H9 (cell line): ENCODE results near the gene DFFB. TPM values are rescaled to one million over a fixed set of nuclear protein-coding genes. Genes with fewer than 3 reads are reported as not detected.

Experiments
- DNase-seq: peaks from one replicate; pipeline ENCODE4 v3.0.0-alpha.2; 2017
- H2AFZ ChIP-seq: one replicate; pipeline ENCODE4 v1.6.1; 2013; ENCODE audit warnings: mild to moderate bottlenecking, low read length, control low read depth, moderate library complexity
- H2AK5ac ChIP-seq: 2 replicates; pipeline ENCODE4 v1.6.1; 2013; ENCODE audit warnings: low read length, control low read depth, mixed read lengths; ENCODE audit not compliant: insufficient read length
- H2BK120ac ChIP-seq: one replicate; pipeline ENCODE4 v1.6.1; 2013; ENCODE audit warnings: low read depth, mild to moderate bottlenecking, low read length, control low read depth, inconsistent platforms; ENCODE audit not compliant: poor library complexity, severe bottlenecking
- H2BK12ac ChIP-seq: 2 replicates; pipeline ENCODE4 v1.6.1; 2013; ENCODE audit warnings: low read length, control low read depth, mixed read lengths, low read depth; ENCODE audit not compliant: insufficient read length
- H2BK15ac ChIP-seq: 2 replicates; pipeline ENCODE4 v1.6.1; 2013; ENCODE audit warnings: low read depth, low read length, control low read depth
- H2BK20ac ChIP-seq: one replicate; pipeline ENCODE4 v1.6.1; 2013; ENCODE audit warnings: low read depth, mild to moderate bottlenecking, low read length, control low read depth, inconsistent platforms; ENCODE audit not compliant: poor library complexity, severe bottlenecking
- H2BK5ac ChIP-seq: 2 replicates; pipeline ENCODE4 v1.6.1; 2013; ENCODE audit warnings: low read length, control low read depth, mixed read lengths; ENCODE audit not compliant: insufficient read length
- H3K14ac ChIP-seq: 2 replicates; pipeline ENCODE4 v1.6.1; 2013; ENCODE audit warnings: low read length, control low read depth; ENCODE audit not compliant: insufficient read depth
- H3K18ac ChIP-seq: 2 replicates; pipeline ENCODE4 v1.6.1; 2013; ENCODE audit warnings: low read depth, mild to moderate bottlenecking, mixed read lengths, low read length, control low read depth; ENCODE audit not compliant: insufficient read length
- H3K23ac ChIP-seq: 2 replicates; pipeline ENCODE4 v1.6.1; 2013; ENCODE audit warnings: low read length, control low read depth, mixed read lengths, low read depth; ENCODE audit not compliant: insufficient read length
- H3K23me2 ChIP-seq: 2 replicates; pipeline ENCODE4 v1.6.1; 2013; ENCODE audit warnings: low read depth, mild to moderate bottlenecking, mixed read lengths, low read length, control low read depth; ENCODE audit not compliant: insufficient read length, poor library complexity, severe bottlenecking
- H3K27ac ChIP-seq: 2 replicates; pipeline ENCODE4 v1.5.1; 2013; ENCODE audit warnings: low read length, control low read depth, mixed read lengths, low read depth; ENCODE audit not compliant: insufficient read length
- H3K27me3 ChIP-seq: 2 replicates; pipeline ENCODE4 v1.6.1; 2013; ENCODE audit warnings: low read length, control low read depth, inconsistent platforms; ENCODE audit not compliant: insufficient read depth
- H3K4ac ChIP-seq: 2 replicates; pipeline ENCODE4 v1.6.1; 2013; ENCODE audit warnings: low read depth, mild to moderate bottlenecking, control low read depth, inconsistent platforms, low read length, moderate library complexity
- H3K4me1 ChIP-seq: 2 replicates; pipeline ENCODE4 v1.6.1; 2013; ENCODE audit warnings: low read length, control low read depth, inconsistent platforms; ENCODE audit not compliant: insufficient read depth
- H3K4me2 ChIP-seq: 2 replicates; pipeline ENCODE4 v1.6.1; 2013; ENCODE audit warnings: low read length, control low read depth, mixed read lengths; ENCODE audit not compliant: insufficient read length, insufficient read depth
- H3K56ac ChIP-seq: 2 replicates; pipeline ENCODE4 v1.6.1; 2013; ENCODE audit warnings: low read depth, mild to moderate bottlenecking, mixed read lengths, low read length, control low read depth; ENCODE audit not compliant: insufficient read length
- H3K79me1 ChIP-seq: 2 replicates; pipeline ENCODE4 v1.6.1; 2013; ENCODE audit warnings: low read depth, mild to moderate bottlenecking, moderate library complexity, low read length, control low read depth, inconsistent platforms; ENCODE audit not compliant: insufficient read depth, poor library complexity, severe bottlenecking
- H3K79me2 ChIP-seq: 2 replicates; pipeline ENCODE4 v1.6.1; 2013; ENCODE audit warnings: low read length, control low read depth, inconsistent platforms; ENCODE audit not compliant: insufficient read depth
- H3K9ac ChIP-seq: 2 replicates; pipeline ENCODE4 v1.6.1; 2013; ENCODE audit warnings: low read length, control low read depth, mixed read lengths; ENCODE audit not compliant: insufficient read length; ENCODE audit errors: extremely low read depth
- H3K9me3 ChIP-seq: one replicate; pipeline ENCODE4 v1.6.1; 2013; ENCODE audit warnings: low read depth, low read length, inconsistent platforms; ENCODE audit not compliant: control insufficient read depth
- H3T11ph ChIP-seq: one replicate; pipeline ENCODE4 v1.6.1; 2013; ENCODE audit warnings: mild to moderate bottlenecking, low read length, control low read depth, inconsistent platforms
- H4K20me1 ChIP-seq: one replicate; pipeline ENCODE4 v1.6.1; 2013; ENCODE audit not compliant: control insufficient read depth, insufficient read length, insufficient read depth
- H4K5ac ChIP-seq: 2 replicates; pipeline ENCODE4 v1.6.1; 2013; ENCODE audit warnings: low read depth, mild to moderate bottlenecking, mixed read lengths, low read length, control low read depth; ENCODE audit not compliant: insufficient read length
- H4K8ac ChIP-seq: replicated peaks from 2 replicates; pipeline ENCODE4 v1.6.1; 2013; ENCODE audit warnings: low read length, control low read depth, mixed read lengths, low read depth; ENCODE audit not compliant: insufficient read length
- H4K91ac ChIP-seq: 2 replicates; pipeline ENCODE4 v1.6.1; 2013; ENCODE audit warnings: low read depth, mild to moderate bottlenecking, moderate library complexity, mixed read lengths, low read length, control low read depth; ENCODE audit not compliant: insufficient read length
- H3K27ac Mint-ChIP-seq, 3 experiments: 2 replicates in 2 of 3; 3 replicates in 1 of 3; pipeline ENCODE4 v1.8.0; 2020 to 2021; ENCODE audit warnings: mixed read lengths in 3 of 3, mild to moderate bottlenecking in 1 of 3, moderate library complexity in 1 of 3
- H3K27me3 Mint-ChIP-seq: 2 replicates; pipeline ENCODE4 v1.8.0; 2021; ENCODE audit warnings: low read depth, mild to moderate bottlenecking, moderate library complexity, mixed read lengths
- H3K36me3 Mint-ChIP-seq, 3 experiments: 2 replicates in 2 of 3; 3 replicates in 1 of 3; pipeline ENCODE4 v1.8.0; 2020 to 2021; ENCODE audit warnings: low read depth in 3 of 3, mixed read lengths in 3 of 3; ENCODE audit not compliant: insufficient read depth in 1 of 3
- H3K4me1 Mint-ChIP-seq, 2 experiments: 2 replicates each; pipeline ENCODE4 v1.8.0; 2020; ENCODE audit warnings: mixed read lengths in 2 of 2
- H3K4me3 Mint-ChIP-seq, 2 experiments: 2 replicates in 1 of 2; 3 replicates in 1 of 2; pipeline ENCODE4 v1.8.0; 2020 to 2021; ENCODE audit warnings: mild to moderate bottlenecking in 2 of 2, mixed read lengths in 2 of 2, moderate library complexity in 1 of 2
- H3K9me3 Mint-ChIP-seq, 2 experiments: 2 replicates in 1 of 2; 3 replicates in 1 of 2; pipeline ENCODE4 v1.8.0; 2020; ENCODE audit warnings: mild to moderate bottlenecking in 2 of 2, mixed read lengths in 2 of 2, moderate library complexity in 1 of 2
- CTCF ChIP-seq: fragments of 200-600 bp; sonication (generic); conservative IDR thresholded peaks from 3 replicates; pipeline ENCODE4 v1.8.0; 2021; ENCODE audit warnings: antibody characterized with exemption, mild to moderate bottlenecking
- WGBS: extraction: QIAGEN DNeasy Blood & Tissue Kit; methylation state at CpG from one replicate; pipeline ENCODE4 v1.1.7; 2013; ENCODE audit warnings: missing lambda C conversion rate, low lambda C conversion rate, mixed read lengths; ENCODE audit not compliant: insufficient read length; ENCODE audit errors: extremely low coverage; 5-methylcytosine and 5-hydroxymethylcytosine counted together
- total RNA-seq: library from RNA; stranded (reverse); gene quantifications from 2 replicates; pipeline ENCODE4 v1.2.1, GENCODE V29; 2021

Gene DFFB
- total RNA-seq, 1 experiment from 2014 or later: 9.7 TPM

GRCh38 chr1:3925256-3925655, 68.0 kb downstream of the DFFB start:
- Histone ChIP-seq H3K23ac (no peak overlapping the region), H4K91ac (no peak overlapping the region), H2BK5ac (no peak overlapping the region), H2AK5ac (no peak overlapping the region), H2BK120ac (no peak overlapping the region), H3K27ac (no peak overlapping the region), H3K9me3 (no peaks in the 10 kb centered on the region), H4K8ac (no peak overlapping the region), H3K79me1 (no peaks in the 10 kb centered on the region), H3K18ac (no peak overlapping the region), H4K20me1 (no peaks in the 10 kb centered on the region), H2BK15ac (no peak overlapping the region), H2BK20ac (no peak overlapping the region), H2AFZ (no peak overlapping the region), H3K27me3 (no peaks in the 10 kb centered on the region), H3K9ac (no peak overlapping the region), H3T11ph (no peak overlapping the region), H3K23me2 (no peaks in the 10 kb centered on the region), H3K4me1 (no peaks in the 10 kb centered on the region), H3K4me2 (no peak overlapping the region), H4K5ac (no peak overlapping the region), H3K56ac (no peak overlapping the region), H3K79me2 (no peaks in the 10 kb centered on the region), H3K14ac (no peak overlapping the region), H2BK12ac (no peak overlapping the region), H3K4ac (no peak overlapping the region)
- no CpG with 5 or more reads among the region's 12 CpGs for WGBS
- Mint-ChIP-seq H3K36me3 (peaks cover 0 to 6% (median 3%) of the 10 kb centered on the region in 3 experiments; a peak in 3 of 7 replicates), H3K9me3 (peaks cover 9% of the 10 kb centered on the region in 2 experiments), H3K27ac (no peak overlapping the region; a peak in 1 of 7 replicates), H3K27me3 (no peaks in the 10 kb centered on the region), H3K4me1 (peaks cover 0 to 7% of the 10 kb centered on the region in 2 experiments; a peak in 2 of 4 replicates), H3K4me3 (no peak overlapping the region)
- no peak for TF ChIP-seq CTCF
- DNase-seq: no peak
